ENCODE data around the gene SERPINB11. TPM values are rescaled to one million over a fixed set of nuclear protein-coding genes. Genes with fewer than 3 reads are reported as not detected.

The SERPINB11 gene
- total and polyA plus RNA-seq, 10 of the 15 experiments (the other 5 are each of a cell fraction or from before 2014, with no cell fraction given), result not detected

DNA sequence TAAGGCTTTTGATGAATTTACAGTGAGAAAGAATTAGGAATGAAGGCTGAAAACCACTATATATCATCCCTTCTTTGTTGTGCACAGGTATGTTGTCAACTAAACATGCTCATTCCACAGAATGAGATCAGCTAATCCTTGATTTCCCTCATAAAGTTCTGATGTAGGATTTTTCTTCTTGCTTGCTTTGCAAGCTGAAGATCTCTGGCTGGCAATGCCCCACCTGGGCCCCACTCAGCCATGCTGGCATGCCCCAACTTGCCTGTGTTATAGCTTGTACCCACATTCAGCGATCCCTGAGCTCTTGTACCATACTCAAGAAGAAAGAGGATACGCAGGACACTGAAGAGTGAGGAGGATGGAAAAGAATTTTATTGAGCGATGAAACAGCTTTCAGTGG is 18.0 kb upstream of the SERPINB11 start (continued):
- TF ChIP-seq, protein P1, sequence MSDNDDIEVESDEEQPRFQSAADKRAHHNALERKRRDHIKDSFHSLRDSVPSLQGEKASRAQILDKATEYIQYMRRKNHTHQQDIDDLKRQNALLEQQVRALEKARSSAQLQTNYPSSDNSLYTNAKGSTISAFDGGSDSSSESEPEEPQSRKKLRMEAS (IDR thresholded peaks at IDR 0.05; ENCODE audit: low read depth, low read length), result no peak
- TF ChIP-seq RAD51 (IDR thresholded peaks at IDR 0.05) (no peak), GABPA (IDR thresholded peaks at IDR 0.05; ENCODE audit: low read depth) (no peak)

DNA sequence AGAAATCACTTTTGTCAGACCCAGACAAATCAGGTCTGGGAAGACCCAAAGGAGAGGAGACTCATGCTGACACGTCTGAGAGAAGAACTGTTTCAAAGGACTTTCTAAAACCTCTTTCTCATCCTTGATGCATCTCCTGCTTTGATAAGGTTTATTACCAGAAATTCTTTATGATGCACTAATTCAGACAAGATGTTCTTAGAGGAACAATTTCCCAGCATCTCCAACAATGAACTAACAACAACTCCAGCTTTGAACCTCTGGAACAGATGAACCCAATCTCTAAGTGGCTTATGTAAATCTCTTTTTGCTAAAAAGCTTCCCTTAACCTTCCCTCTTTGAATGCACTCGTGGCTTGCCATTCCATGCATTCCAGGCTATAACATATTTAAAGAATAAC is 15.9 kb upstream of the SERPINB11 start:
- POLR2A ChIA-PET, result no interaction called here
- BruUV-seq (replicated peaks), result no TSS peak
- Histone ChIP-seq H3K4me1 (ENCODE audit: control insufficient read depth, insufficient read depth, low read length) (no peaks in the 10 kb centered on the region), H3K4me2 (ENCODE audit: control insufficient read depth, insufficient read depth) (no peak overlapping the region), H3K27ac (ENCODE audit: control insufficient read depth, insufficient read depth) (no peak overlapping the region), H3K36me3 (ENCODE audit: control insufficient read depth in 2 of 2, insufficient read depth in 2 of 2, low read length in 1 of 2) (no peaks in the 10 kb centered on the region), H3K27me3 (replicated peaks in 1 of 2; ENCODE audit: control insufficient read depth in 2 of 2, insufficient read depth in 2 of 2, low read length in 1 of 2) (no peaks in the 10 kb centered on the region), H3K9me3 (replicated peaks; ENCODE audit: control insufficient read depth, insufficient read depth, low read length) (no peaks in the 10 kb centered on the region), H3K9ac (ENCODE audit: control insufficient read depth, insufficient read depth, low read length) (no peak overlapping the region), H3K4me3 (no peak overlapping the region), H3K79me2 (ENCODE audit: control insufficient read depth, insufficient read depth, low read length) (no peaks in the 10 kb centered on the region), H4K20me1 (ENCODE audit: control insufficient read depth, insufficient read depth) (no peaks in the 10 kb centered on the region), H2AFZ (ENCODE audit: control insufficient read depth, low read depth, low read length) (no peak overlapping the region)
- WGBS (ENCODE audit: insufficient coverage, insufficient replicate concordance, low lambda C conversion rate, missing lambda C conversion rate), result 23% methylated on average over 2 of the region's 2 CpGs
- SMC1A ChIA-PET (ENCODE audit: uncharacterized antibody, unreplicated experiment), result no interaction called here
- FAIRE-seq, result no peak
- TF ChIP-seq ESRRA (IDR thresholded peaks at IDR 0.05; ENCODE audit: low read length) (no peak), PAX5 (IDR thresholded peaks at IDR 0.05; ENCODE audit: borderline replicate concordance, low read depth, low read length) (no peak), IKZF1 (conservative IDR thresholded peaks at IDR 0.05) (no peak), WRNIP1 (IDR thresholded peaks at IDR 0.05; ENCODE audit: borderline replicate concordance, low read depth, low read length) (no peak), NR2C2 (IDR thresholded peaks at IDR 0.05; ENCODE audit: borderline replicate concordance, control insufficient read depth, insufficient read length, low read depth) (no peak)
- TF ChIP-seq, protein P2, sequence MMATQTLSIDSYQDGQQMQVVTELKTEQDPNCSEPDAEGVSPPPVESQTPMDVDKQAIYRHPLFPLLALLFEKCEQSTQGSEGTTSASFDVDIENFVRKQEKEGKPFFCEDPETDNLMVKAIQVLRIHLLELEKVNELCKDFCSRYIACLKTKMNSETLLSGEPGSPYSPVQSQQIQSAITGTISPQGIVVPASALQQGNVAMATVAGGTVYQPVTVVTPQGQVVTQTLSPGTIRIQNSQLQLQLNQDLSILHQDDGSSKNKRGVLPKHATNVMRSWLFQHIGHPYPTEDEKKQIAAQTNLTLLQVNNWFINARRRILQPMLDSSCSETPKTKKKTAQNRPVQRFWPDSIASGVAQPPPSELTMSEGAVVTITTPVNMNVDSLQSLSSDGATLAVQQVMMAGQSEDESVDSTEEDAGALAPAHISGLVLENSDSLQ (IDR thresholded peaks at IDR 0.05), result no peak
- TF ChIP-seq, protein P3, sequence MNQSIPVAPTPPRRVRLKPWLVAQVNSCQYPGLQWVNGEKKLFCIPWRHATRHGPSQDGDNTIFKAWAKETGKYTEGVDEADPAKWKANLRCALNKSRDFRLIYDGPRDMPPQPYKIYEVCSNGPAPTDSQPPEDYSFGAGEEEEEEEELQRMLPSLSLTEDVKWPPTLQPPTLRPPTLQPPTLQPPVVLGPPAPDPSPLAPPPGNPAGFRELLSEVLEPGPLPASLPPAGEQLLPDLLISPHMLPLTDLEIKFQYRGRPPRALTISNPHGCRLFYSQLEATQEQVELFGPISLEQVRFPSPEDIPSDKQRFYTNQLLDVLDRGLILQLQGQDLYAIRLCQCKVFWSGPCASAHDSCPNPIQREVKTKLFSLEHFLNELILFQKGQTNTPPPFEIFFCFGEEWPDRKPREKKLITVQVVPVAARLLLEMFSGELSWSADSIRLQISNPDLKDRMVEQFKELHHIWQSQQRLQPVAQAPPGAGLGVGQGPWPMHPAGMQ (IDR thresholded peaks at IDR 0.05; ENCODE audit: borderline replicate concordance), result no peak
- no peak for ATAC-seq
- no peak for DNase-seq (ENCODE audit: low read depth, low spot score)
- in situ Hi-C loops (cut with MboI) (no loop called here), intact Hi-C loops (cut with micrococcal nuclease; ENCODE audit: unreplicated experiment) (loop anchor here (10.0 kb wide), 1 partner anchor 158 kb away; no protein-coding TSS in a partner anchor)
- RAD21 ChIA-PET (ENCODE audit: unreplicated experiment), result no interaction called here
- CTCF ChIA-PET, result interaction anchor here (0.6 to 1.7 kb wide), 2 partner anchors 8 kb away, joined by 3 to 5 read pairs; no protein-coding TSS in a partner anchor

All from GM12878 (cell line).